Raji (cell line): Measurements from ENCODE around the gene LAMB1.

ENCODE experiments used
- POLR2A ChIP-seq: IDR thresholded peaks from 2 replicates; pipeline ENCODE4 v1.6.1; 2011; ENCODE audit warnings: low read depth, low read length, control low read depth; ENCODE audit not compliant: insufficient read depth

LAMB1 gene

GRCh38 chr7:108002726-108003598 lies at the start of gene LAMB1:
Gene LAMB1, minus strand, starts transcription at chr7:108003161. Its CDS starts 276 bp downstream, at chr7:108002885.
- TF ChIP-seq POLR2A = no peak

GRCh38 chr7:108051454-108051853 lies 48.5 kb upstream of the LAMB1 start:
- TF ChIP-seq POLR2A = no peak

- TF ChIP-seq POLR2A = no peak
Measured at GRCh38 chr7:108049962-108050361, 47.0 kb upstream of the LAMB1 start.

- no peak for TF ChIP-seq POLR2A
Measured at GRCh38 chr7:108048422-108048821, 45.5 kb upstream of the LAMB1 start.

- TF ChIP-seq POLR2A = no peak
Measured at GRCh38 chr7:108046952-108047506, 44.1 kb upstream of the LAMB1 start.

- TF ChIP-seq POLR2A = no peak
Measured at GRCh38 chr7:108045669-108046068, 42.7 kb upstream of the LAMB1 start.

- TF ChIP-seq POLR2A = no peak
Measured at GRCh38 chr7:108045154-108045553, 42.2 kb upstream of the LAMB1 start.

GRCh38 chr7:108044345-108044744 lies 41.4 kb upstream of the LAMB1 start:
- TF ChIP-seq POLR2A = no peak

- TF ChIP-seq POLR2A = no peak
Measured at GRCh38 chr7:108038986-108039385, 36.0 kb upstream of the LAMB1 start.

GRCh38 chr7:108037741-108038140 lies 34.8 kb upstream of the LAMB1 start:
- no peak for TF ChIP-seq POLR2A

DNA sequence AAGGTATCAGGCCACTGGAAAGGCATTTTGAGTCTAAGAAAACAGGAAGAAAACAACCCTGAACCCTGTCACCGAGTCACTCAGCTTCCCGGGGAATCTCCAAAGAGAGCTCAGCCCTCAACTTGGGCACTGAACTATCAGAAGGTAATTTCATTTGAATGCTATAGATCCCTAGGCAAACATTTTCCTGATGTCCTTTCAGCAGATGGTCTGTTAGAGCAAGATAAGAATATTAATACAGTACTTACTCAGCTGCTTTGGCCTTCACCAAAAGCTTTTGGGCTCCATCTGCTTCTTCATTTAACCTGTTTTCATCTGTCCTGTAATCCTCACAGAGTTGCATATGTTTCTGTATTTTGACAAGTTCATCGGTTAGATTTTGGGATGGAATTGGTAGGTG lies 34.2 kb upstream of the LAMB1 start:
- no peak for TF ChIP-seq POLR2A

- TF ChIP-seq POLR2A = no peak
Measured at GRCh38 chr7:108034586-108034985, 31.6 kb upstream of the LAMB1 start.

DNA sequence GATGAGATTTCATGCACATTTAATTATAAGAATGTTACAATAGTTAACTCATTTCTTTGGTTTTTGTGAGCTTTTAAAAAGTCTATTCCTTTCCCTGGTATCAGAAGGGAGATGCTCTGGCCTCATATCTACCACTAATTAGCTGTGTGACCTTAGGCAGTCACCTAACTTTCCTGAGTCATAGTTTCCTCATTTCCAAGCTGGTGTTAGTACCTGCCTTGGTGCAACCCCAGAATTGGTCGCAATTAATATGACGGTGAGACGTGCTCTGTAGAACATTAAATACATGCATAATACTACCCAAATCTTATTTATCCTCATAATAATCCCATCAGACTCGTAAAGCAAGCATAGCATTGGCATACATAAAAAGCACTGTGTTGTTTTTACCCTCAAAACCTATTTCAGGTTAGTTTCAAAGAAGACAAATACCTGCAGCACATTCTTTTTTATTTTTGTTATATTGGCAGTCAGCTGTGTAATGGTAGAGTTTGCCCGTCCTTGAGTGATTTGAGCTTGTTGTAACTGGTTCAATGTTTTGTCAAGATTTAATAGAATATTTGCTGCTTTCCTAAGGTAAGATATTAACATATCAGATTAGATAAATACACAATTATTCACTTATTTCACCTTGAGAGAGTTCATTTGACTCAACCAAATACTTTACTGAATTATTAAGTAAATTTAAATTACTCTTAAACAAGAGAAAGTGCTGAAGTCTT lies 31.0 kb upstream of the LAMB1 start:
- TF ChIP-seq POLR2A = no peak

DNA sequence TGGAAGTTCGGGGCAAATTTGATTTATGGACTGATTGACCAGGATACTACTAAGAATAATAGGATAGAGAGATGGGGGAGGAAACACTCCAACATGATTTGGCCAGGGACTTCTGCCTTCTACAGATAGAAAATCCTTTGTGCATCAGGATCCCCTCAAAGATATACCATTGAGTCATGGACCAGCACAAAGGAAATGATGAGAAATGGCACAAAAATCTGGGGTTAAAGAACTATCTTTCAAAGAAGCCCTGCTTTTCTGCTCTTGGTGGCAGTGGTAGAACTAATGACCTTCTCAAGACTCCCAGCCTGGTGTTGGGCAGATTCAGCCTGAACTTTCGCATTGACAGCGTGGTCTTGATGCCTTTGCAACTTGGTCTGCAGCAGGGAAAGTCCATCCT lies 27.6 kb upstream of the LAMB1 start:
- TF ChIP-seq POLR2A = no peak

DNA sequence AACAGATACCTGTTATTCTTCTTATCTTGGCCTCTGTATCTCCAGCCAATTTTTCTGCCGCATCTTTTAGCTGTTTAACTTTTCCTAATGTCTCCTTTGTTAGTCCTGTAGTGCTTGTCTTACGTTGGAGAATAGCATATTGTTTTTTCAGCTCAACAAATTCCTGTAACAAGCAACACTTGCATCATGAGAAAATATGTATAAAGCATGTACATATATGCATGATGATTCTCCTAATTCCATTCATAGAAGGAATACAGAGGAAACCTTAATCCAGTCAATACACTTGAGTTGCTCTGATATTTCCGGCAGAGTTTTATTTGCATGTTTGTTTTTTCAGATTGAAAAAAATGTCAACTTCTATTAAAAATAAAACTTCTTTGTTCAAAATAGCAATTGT lies 26.1 kb upstream of the LAMB1 start:
- no peak for TF ChIP-seq POLR2A

GRCh38 chr7:108028111-108028510 lies 25.1 kb upstream of the LAMB1 start:
- no peak for TF ChIP-seq POLR2A
